Measurements from ENCODE around the gene CAMK1. TPM values are rescaled to one million over a fixed set of nuclear protein-coding genes. Genes with fewer than 3 reads are reported as not detected.

Gene CAMK1
- total and polyA plus RNA-seq, 10 donors: 10.1 to 30.5 (median 22.7) TPM

- 68 to 100% (median 77%) methylated on average over 2 of the region's 2 CpGs for WGBS, 5 donors
- peaks cover 3 to 76% (median 45%) of the 10 kb centered on the region in 6 donors for H3K36me3 ChIP-seq
- H3K4me1 ChIP-seq: peaks cover 4 to 58% (median 31%) of the 10 kb centered on the region in 6 donors
- intact Hi-C loops (cut with DNase I; ENCODE audit: low total_unique reads): no loop called here
- DNase-seq: no peak
- H3K27ac ChIP-seq: peak overlapping the region in 5 of 8 donors; percentile 94 to 97 (median 95)
- H3K27me3 ChIP-seq (replicated peaks in 1 of 7): no peaks in the 10 kb centered on the region
- no peak overlapping the region for H3K4me3 ChIP-seq
- H3K9me3 ChIP-seq: no peaks in the 10 kb centered on the region
- TF ChIP-seq CTCF (IDR thresholded peaks at IDR 0.05 in 8 of 11, conservative IDR thresholded peaks at IDR 0.05 in 3 of 11): no peak
- no peak for TF ChIP-seq POLR2AphosphoS5 (IDR thresholded peaks at IDR 0.05)
- TF ChIP-seq POLR2A (IDR thresholded peaks at IDR 0.05): no peak
Observed at GRCh38 chr3:9807981-9808344, 38.2 kb upstream of the CAMK1 start.

GRCh38 chr3:9806688-9807589, 37.2 kb upstream of the CAMK1 start:
- peaks cover 4 to 58% (median 31%) of the 10 kb centered on the region in 6 donors for H3K4me1 ChIP-seq
- DNase-seq: no peak
- H3K9me3 ChIP-seq: no peaks in the 10 kb centered on the region
- TF ChIP-seq POLR2A (IDR thresholded peaks at IDR 0.05) (no peak), POLR2AphosphoS5 (IDR thresholded peaks at IDR 0.05) (peak in 1 of 3 donors; percentile 29), CTCF (IDR thresholded peaks at IDR 0.05 in 8 of 11, conservative IDR thresholded peaks at IDR 0.05 in 3 of 11) (no peak)
- no peaks in the 10 kb centered on the region for H3K27me3 ChIP-seq (replicated peaks in 1 of 7)
- peak overlapping the region in 2 of 8 donors; percentile 94 to 97 for H3K27ac ChIP-seq
- H3K4me3 ChIP-seq: no peak overlapping the region
- WGBS, 5 donors: 88 to 99% (median 96%) methylated on average over 6 to 7 of the region's 7 CpGs
- peaks cover 3 to 76% (median 54%) of the 10 kb centered on the region in 6 donors for H3K36me3 ChIP-seq
- intact Hi-C loops (cut with DNase I; ENCODE audit: low total_unique reads): no loop called here

- DNase-seq: no peak
- 89 to 95% (median 95%) methylated on average over 12 of the region's 12 CpGs for WGBS, 5 donors
- H3K4me1 ChIP-seq: peaks cover 4 to 53% (median 30%) of the 10 kb centered on the region in 6 donors
- H3K27ac ChIP-seq: no peak overlapping the region
- H3K9me3 ChIP-seq: no peaks in the 10 kb centered on the region
- intact Hi-C loops (cut with DNase I; ENCODE audit: low total_unique reads): no loop called here
- H3K27me3 ChIP-seq (replicated peaks in 1 of 7): no peaks in the 10 kb centered on the region
- no peak for TF ChIP-seq CTCF (IDR thresholded peaks at IDR 0.05 in 8 of 11, conservative IDR thresholded peaks at IDR 0.05 in 3 of 11)
- TF ChIP-seq POLR2AphosphoS5 (IDR thresholded peaks at IDR 0.05): peak in 2 of 3 donors; percentile 29 to 59
- H3K36me3 ChIP-seq: peaks cover 9 to 77% (median 62%) of the 10 kb centered on the region in 6 donors
- no peak overlapping the region for H3K4me3 ChIP-seq
Observed at GRCh38 chr3:9806137-9806536, 36.4 kb upstream of the CAMK1 start.

GRCh38 chr3:9804996-9805395, 35.2 kb upstream of the CAMK1 start:
- no peaks in the 10 kb centered on the region for H3K9me3 ChIP-seq
- H3K4me3 ChIP-seq: no peak overlapping the region
- no peak for DNase-seq
- WGBS, 5 donors: 86 to 96% (median 92%) methylated on average over 5 of the region's 5 CpGs
- TF ChIP-seq POLR2A (IDR thresholded peaks at IDR 0.05) (no peak), CTCF (IDR thresholded peaks at IDR 0.05 in 8 of 11, conservative IDR thresholded peaks at IDR 0.05 in 3 of 11) (no peak), POLR2AphosphoS5 (IDR thresholded peaks at IDR 0.05) (no peak)
- peaks cover 0 to 43% (median 20%) of the 10 kb centered on the region in 6 donors for H3K4me1 ChIP-seq
- intact Hi-C loops (cut with DNase I; ENCODE audit: low total_unique reads): no loop called here
- peaks cover 11 to 88% (median 73%) of the 10 kb centered on the region in 6 donors for H3K36me3 ChIP-seq
- H3K27ac ChIP-seq: no peak overlapping the region
- no peaks in the 10 kb centered on the region for H3K27me3 ChIP-seq (replicated peaks in 1 of 7)
